Measurements from ENCODE around the gene ATF2. TPM values are rescaled to one million over a fixed set of nuclear protein-coding genes. Genes with fewer than 3 reads are reported as not detected.

ATF2 gene
- total and polyA plus RNA-seq, 2 of the 8 experiments (the other 6 are each of a cell fraction or from before 2014, with no cell fraction given): 31.2 to 46.5 TPM

DNA sequence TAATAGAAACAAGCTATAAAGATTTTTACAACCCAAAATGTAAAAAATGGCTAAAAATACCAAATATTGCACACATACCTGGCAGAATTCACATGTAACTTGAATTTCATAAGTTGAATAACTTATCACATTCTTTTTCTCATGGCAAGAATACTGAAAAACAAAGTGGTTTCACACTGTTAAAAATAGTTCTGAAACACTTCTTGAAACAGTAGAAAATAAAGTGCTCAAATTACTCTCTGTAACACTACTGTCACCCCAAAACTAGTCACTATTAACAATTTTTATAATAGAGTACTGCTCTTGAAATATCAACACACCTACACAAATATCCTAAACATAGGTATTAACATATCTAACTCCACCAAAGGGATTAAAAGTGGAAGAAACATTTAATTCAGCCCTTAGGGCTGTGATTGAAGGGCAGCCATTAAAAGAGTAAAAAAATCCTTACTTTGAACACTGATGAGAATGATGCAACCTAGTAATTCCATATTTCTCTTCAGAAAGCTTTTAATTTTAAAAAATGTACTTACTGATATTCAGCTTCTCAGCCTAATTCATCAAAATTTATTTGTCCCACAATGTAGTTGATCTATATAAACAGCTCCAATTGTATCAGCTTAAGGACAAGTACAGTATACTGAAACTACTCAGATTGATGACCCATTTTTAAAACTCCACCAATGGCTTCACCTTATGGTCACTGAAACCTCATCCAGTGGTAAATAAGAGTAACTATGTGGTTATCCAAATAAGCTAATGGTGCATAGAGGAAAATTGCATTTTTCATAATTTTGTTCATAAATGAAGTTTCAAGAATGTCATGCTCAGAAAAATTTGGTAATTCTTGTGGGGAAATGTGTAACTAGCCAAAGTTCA lies 31.4 kb downstream of the ATF2 start (continued):
- no peak for TF ChIP-seq ASH2L (IDR thresholded peaks at IDR 0.05; ENCODE audit: low read length)
- no peak for TF ChIP-seq SIX5 (IDR thresholded peaks at IDR 0.05; ENCODE audit: low read depth, low read length)
- TF ChIP-seq HDAC2 (IDR thresholded peaks at IDR 0.05; ENCODE audit: borderline replicate concordance in 1 of 2, low read depth in 2 of 2, low read length in 2 of 2): no peak
